ENCODE results near the gene RBM18. TPM values are rescaled to one million over a fixed set of nuclear protein-coding genes. Genes with fewer than 3 reads are reported as not detected.

The RBM18 gene
- total RNA-seq, 2 donors from 2014 or later = 4.6 to 5.4 TPM

- no peaks in the 10 kb centered on the region for H3K9me3 ChIP-seq
- intact Hi-C loops (cut with DNase I) = no loop called here
- 23 to 24% methylated on average over 5 of the region's 5 CpGs for WGBS, 2 donors
- no peak for TF ChIP-seq POLR2A (IDR thresholded peaks at IDR 0.05)
- no peak for TF ChIP-seq CTCF (IDR thresholded peaks at IDR 0.05)
- H3K4me3 ChIP-seq = no peak overlapping the region
- peaks cover 43% of the 10 kb centered on the region for H3K4me1 ChIP-seq
- H3K27me3 ChIP-seq = peaks cover 0 to 52% of the 10 kb centered on the region in 2 donors
- H3K36me3 ChIP-seq (replicated peaks in 1 of 2; ENCODE audit: insufficient read depth in 1 of 2, low read depth in 2 of 2) = no peaks in the 10 kb centered on the region
- no peak overlapping the region for H3K27ac ChIP-seq
- ATAC-seq (no peak), DNase-seq (no peak)
Observed at GRCh38 chr9:122222791-122223190, 41.8 kb downstream of the RBM18 start.

- no peaks in the 10 kb centered on the region for H3K9me3 ChIP-seq
- ATAC-seq = no peak
- no peaks in the 10 kb centered on the region for H3K36me3 ChIP-seq (replicated peaks in 1 of 2; ENCODE audit: insufficient read depth in 1 of 2, low read depth in 2 of 2)
- intact Hi-C loops (cut with DNase I) = no loop called here
- H3K27me3 ChIP-seq = peaks cover 0 to 43% of the 10 kb centered on the region in 2 donors
- H3K27ac ChIP-seq = no peak overlapping the region
- WGBS, 2 donors = 24 to 27% methylated on average over 9 to 23 of the region's 27 CpGs
- no peak overlapping the region for H3K4me3 ChIP-seq
- H3K4me1 ChIP-seq = peaks cover 30% of the 10 kb centered on the region
- no peak for DNase-seq
- no peak for TF ChIP-seq POLR2A (IDR thresholded peaks at IDR 0.05)
- TF ChIP-seq CTCF (IDR thresholded peaks at IDR 0.05) = no peak
Observed at GRCh38 chr9:122221183-122221811, 43.3 kb downstream of the RBM18 start.

GRCh38 chr9:122220673-122221182 lies 43.9 kb downstream of the RBM18 start:
- Histone ChIP-seq H3K9me3 (no peaks in the 10 kb centered on the region), H3K36me3 (replicated peaks in 1 of 2; ENCODE audit: insufficient read depth in 1 of 2, low read depth in 2 of 2) (no peaks in the 10 kb centered on the region), H3K4me1 (peaks cover 24% of the 10 kb centered on the region), H3K4me3 (no peak overlapping the region), H3K27me3 (peaks cover 0 to 38% of the 10 kb centered on the region in 2 donors), H3K27ac (no peak overlapping the region)
- 27 to 31% methylated on average over 18 of the region's 18 CpGs for WGBS, 2 donors
- intact Hi-C loops (cut with DNase I) = no loop called here
- DNase-seq (no peak), ATAC-seq (no peak)
- TF ChIP-seq POLR2A (IDR thresholded peaks at IDR 0.05) = no peak

- ATAC-seq (peak; percentile 43), DNase-seq (no peak)
- 7 to 17% methylated on average over 35 to 57 of the region's 57 CpGs for WGBS, 2 donors
- peaks cover 0 to 32% of the 10 kb centered on the region in 2 donors for H3K27me3 ChIP-seq
- H3K4me3 ChIP-seq = no peak overlapping the region
- no peak for TF ChIP-seq POLR2A (IDR thresholded peaks at IDR 0.05)
- TF ChIP-seq CTCF (IDR thresholded peaks at IDR 0.05) = no peak
- intact Hi-C loops (cut with DNase I) = no loop called here
- peaks cover 21% of the 10 kb centered on the region for H3K4me1 ChIP-seq
- no peaks in the 10 kb centered on the region for H3K36me3 ChIP-seq (replicated peaks in 1 of 2; ENCODE audit: insufficient read depth in 1 of 2, low read depth in 2 of 2)
- H3K27ac ChIP-seq = no peak overlapping the region
- no peaks in the 10 kb centered on the region for H3K9me3 ChIP-seq
Observed at GRCh38 chr9:122219856-122220672, 44.6 kb downstream of the RBM18 start.
